ENCODE results near the gene OR6N2.

Gene OR6N2

GRCh38 chr1:158754420-158754819, 26.6 kb downstream of the OR6N2 start, which contains the start of gene OR6K6:
Gene OR6K6, plus strand, starts transcription at chr1:158754720. Its CDS starts 168 bp downstream, at chr1:158754888.
- DNase-seq (ENCODE audit: low read depth, low spot score): no peak

GRCh38 chr1:158752155-158752712, 28.8 kb downstream of the OR6N2 start:
- DNase-seq (ENCODE audit: low read depth, low spot score): no peak

- no peak for DNase-seq (ENCODE audit: low read depth, low spot score)
Measured at GRCh38 chr1:158735848-158736247, 45.2 kb downstream of the OR6N2 start.

- no peak for DNase-seq (ENCODE audit: low read depth, low spot score)
Measured at GRCh38 chr1:158732524-158732923, 48.5 kb downstream of the OR6N2 start.

GRCh38 chr1:158731707-158732106, 49.3 kb downstream of the OR6N2 start:
- DNase-seq (ENCODE audit: low read depth, low spot score): no peak

- no peak for DNase-seq (ENCODE audit: low read depth, low spot score)
Measured at GRCh38 chr1:158730453-158730852, 50.6 kb downstream of the OR6N2 start.

GRCh38 chr1:158728510-158729225, 52.3 kb downstream of the OR6N2 start:
- DNase-seq (ENCODE audit: low read depth, low spot score): no peak

- no peak for DNase-seq (ENCODE audit: low read depth, low spot score)
Measured at GRCh38 chr1:158724442-158724841, 56.6 kb downstream of the OR6N2 start.
